Stimulated activated naive CD4-positive, alpha-beta T cell (primary cell): ENCODE data around the gene ZNF668.

Experiments
- DNase-seq, 6 experiments: peaks; one replicate each; lab custom pipeline; 2025; lab: John Stamatoyannopoulos, UW

Gene ZNF668

GRCh38 chr16:31073970-31074813 lies at the start of gene ZNF668, which contains the start of gene ZNF646:
Gene ZNF668 (minus strand): TSS chr16:31074240. CDS start chr16:31064459, 9,781 bp downstream.
Gene ZNF646 (plus strand): TSS chr16:31074422. CDS start chr16:31076325, 1,903 bp downstream.
- DNase-seq = peak; percentile 95 to 98 (median 97)

- no peak for DNase-seq
These were observed 46.1 kb upstream of the ZNF668 start for GRCh38 chr16:31120129-31120528.

GRCh38 chr16:31118223-31119155 lies 44.4 kb upstream of the ZNF668 start:
- no peak for DNase-seq

- peak; percentile 93 to 99 (median 96) for DNase-seq
These were observed 43.6 kb upstream of the ZNF668 start, which contains the start of gene KAT8 for GRCh38 chr16:31117384-31118222. Gene KAT8 (plus strand): TSS chr16:31117664. CDS start chr16:31117682, 18 bp downstream.

- no peak for DNase-seq
These were observed 40.4 kb upstream of the ZNF668 start for GRCh38 chr16:31114468-31114867.

- DNase-seq = no peak
These were observed 39.4 kb upstream of the ZNF668 start for GRCh38 chr16:31113121-31114120.

- DNase-seq = no peak
These were observed 38.7 kb upstream of the ZNF668 start for GRCh38 chr16:31112711-31113110.

- no peak for DNase-seq
These were observed 37.9 kb upstream of the ZNF668 start for GRCh38 chr16:31111881-31112466.

GRCh38 chr16:31110106-31111034 lies 36.3 kb upstream of the ZNF668 start:
- DNase-seq = no peak

GRCh38 chr16:31109622-31110021 lies 35.6 kb upstream of the ZNF668 start:
- DNase-seq = no peak

- no peak for DNase-seq
These were observed 34.9 kb upstream of the ZNF668 start for GRCh38 chr16:31108794-31109558.

GRCh38 chr16:31108035-31108793 lies 34.2 kb upstream of the ZNF668 start, which contains the start of gene BCKDK:
Gene BCKDK (plus strand): TSS chr16:31108386. CDS start chr16:31109224, 838 bp downstream.
- DNase-seq = peak; percentile 13 to 59 (median 32)

- no peak for DNase-seq
These were observed 33.4 kb upstream of the ZNF668 start for GRCh38 chr16:31107465-31107867.

GRCh38 chr16:31106509-31107464 lies 32.7 kb upstream of the ZNF668 start:
- DNase-seq = no peak

GRCh38 chr16:31105677-31106213 lies 31.7 kb upstream of the ZNF668 start:
- peak; percentile 38 to 76 (median 69) for DNase-seq
